OCI-LY7 (cell line): Measurements from ENCODE around the gene CCSAP.

Source experiments
- CTCF ChIP-seq: fragments of 200-600 bp; sonication (generic); conservative IDR thresholded peaks from 2 replicates; pipeline ENCODE4 v1.5.1; 2014; ENCODE audit warnings: mild to moderate bottlenecking, antibody characterized with exemption, low read length, moderate library complexity, mixed read lengths
- EZH2phosphoT487 ChIP-seq: fragments of 200-600 bp; sonication (generic); IDR thresholded peaks from 2 replicates; pipeline ENCODE4 v1.6.1; 2018; ENCODE audit warnings: low read depth, borderline replicate concordance, mild to moderate bottlenecking, mixed run types, antibody characterized with exemption, low read length, moderate library complexity, mixed read lengths

DNA sequence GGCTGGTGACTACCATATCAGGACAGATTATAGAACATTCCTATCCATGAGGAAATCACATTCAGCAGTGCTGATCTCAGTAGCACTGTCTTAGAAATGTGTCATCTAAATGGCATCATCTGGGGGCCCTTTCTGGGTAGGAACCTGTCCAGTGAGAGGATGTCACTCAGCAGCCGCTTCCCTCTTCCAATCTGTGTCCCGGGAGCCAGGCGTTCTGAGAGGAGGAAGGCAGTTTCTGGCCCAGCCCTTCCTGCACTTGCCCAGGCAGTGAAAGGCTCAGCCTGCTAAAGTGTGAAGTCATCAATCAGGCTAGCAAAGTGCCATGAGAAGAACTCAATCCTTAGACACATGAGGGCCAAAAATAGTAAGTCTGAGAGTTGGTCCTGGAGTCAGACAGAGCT, 46.3 kb downstream of the CCSAP start:
- no peak for TF ChIP-seq EZH2phosphoT487
- no peak for TF ChIP-seq CTCF
